ENCODE measurements around the gene TAS1R1. TPM values are rescaled to one million over a fixed set of nuclear protein-coding genes. Genes with fewer than 3 reads are reported as not detected.

Gene TAS1R1
- total RNA-seq, 1 donor from 2014 or later: not detected

DNA sequence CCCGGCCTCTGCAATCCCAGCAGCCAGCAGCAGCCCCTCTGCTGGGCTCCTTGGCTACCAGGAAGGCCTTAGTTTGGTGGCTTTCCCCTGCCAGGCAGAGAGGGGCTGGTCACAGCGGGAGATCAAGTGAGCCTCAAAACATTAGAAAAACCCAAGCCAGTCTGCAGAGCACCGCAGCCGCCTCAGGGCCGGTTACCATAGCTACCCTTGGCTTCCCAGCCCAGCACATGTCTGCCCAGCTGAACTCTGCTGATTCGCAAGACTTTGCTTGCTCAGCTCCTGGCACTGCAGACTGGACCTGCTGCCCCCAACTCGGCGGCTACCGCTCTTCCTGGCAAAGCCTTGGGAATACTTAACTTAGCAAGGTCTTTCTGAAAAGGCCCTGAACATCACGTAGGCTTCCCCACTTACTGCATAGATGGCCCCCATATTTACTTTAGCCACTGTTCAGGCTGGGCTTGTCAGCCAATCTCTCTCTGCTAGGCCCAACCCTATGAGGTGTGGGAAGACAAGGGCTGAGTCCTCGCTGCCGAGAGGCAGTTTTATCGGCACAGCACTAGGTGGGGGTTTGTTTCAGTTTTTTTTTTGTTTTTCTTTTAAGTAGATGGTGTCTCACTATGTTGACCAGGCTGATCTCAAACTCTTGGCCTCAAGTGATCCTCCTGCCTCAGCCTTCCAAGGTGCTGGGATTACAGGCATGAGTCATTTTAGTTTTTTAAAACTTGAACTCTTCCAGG lies 35.0 kb upstream of the TAS1R1 start:
- TF ChIP-seq, protein P1, sequence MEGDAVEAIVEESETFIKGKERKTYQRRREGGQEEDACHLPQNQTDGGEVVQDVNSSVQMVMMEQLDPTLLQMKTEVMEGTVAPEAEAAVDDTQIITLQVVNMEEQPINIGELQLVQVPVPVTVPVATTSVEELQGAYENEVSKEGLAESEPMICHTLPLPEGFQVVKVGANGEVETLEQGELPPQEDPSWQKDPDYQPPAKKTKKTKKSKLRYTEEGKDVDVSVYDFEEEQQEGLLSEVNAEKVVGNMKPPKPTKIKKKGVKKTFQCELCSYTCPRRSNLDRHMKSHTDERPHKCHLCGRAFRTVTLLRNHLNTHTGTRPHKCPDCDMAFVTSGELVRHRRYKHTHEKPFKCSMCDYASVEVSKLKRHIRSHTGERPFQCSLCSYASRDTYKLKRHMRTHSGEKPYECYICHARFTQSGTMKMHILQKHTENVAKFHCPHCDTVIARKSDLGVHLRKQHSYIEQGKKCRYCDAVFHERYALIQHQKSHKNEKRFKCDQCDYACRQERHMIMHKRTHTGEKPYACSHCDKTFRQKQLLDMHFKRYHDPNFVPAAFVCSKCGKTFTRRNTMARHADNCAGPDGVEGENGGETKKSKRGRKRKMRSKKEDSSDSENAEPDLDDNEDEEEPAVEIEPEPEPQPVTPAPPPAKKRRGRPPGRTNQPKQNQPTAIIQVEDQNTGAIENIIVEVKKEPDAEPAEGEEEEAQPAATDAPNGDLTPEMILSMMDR (conservative IDR thresholded peaks at IDR 0.05; ENCODE audit: low read depth, low read length): no peak
- H3K4me3 ChIP-seq (ENCODE audit: low read depth, low read length): no peak overlapping the region
- no peak for DNase-seq (ENCODE audit: low read depth)

DNA sequence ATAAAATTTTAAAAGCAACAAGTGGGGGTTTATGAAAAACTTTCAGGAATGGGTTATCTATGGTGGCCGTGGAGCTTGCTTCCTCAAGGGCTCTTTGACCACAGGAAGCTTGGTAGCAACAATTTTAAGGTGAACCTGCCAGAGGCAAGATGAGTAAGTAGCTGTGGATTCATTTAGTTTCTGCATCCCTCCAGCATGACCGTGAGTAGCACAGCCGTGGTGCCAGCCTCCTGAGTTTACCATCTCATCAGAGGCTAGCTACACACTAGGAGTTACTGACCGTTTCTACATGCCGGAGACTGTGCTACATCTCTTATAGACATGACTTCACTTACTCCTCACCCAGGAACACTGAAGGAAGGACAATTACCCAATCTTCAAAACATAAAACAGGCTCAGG lies 33.6 kb upstream of the TAS1R1 start:
- no peak overlapping the region for H3K4me3 ChIP-seq (ENCODE audit: low read depth, low read length)
- no peak for DNase-seq (ENCODE audit: low read depth)
- TF ChIP-seq, protein P1 (conservative IDR thresholded peaks at IDR 0.05; ENCODE audit: low read depth, low read length): no peak

DNA sequence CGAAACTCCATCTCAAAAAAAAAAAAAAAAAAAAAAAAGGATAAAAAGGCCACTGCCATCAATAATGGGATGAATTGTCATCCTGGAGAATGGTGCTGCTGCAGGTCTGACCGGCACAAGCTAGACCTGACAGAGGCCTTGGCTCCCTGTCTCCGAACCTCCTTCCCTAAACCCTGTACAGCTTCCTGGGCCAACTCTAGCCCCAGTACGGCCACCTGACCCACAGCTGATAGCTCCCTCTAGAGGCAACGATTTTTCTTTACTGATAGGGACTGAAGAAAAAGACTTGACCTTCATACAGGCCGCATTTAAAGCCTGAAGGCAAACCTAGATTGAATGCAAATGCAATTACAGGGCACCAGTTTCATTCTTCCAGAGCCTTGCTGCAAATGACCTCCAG lies 31.5 kb upstream of the TAS1R1 start:
- no peak overlapping the region for H3K4me3 ChIP-seq (ENCODE audit: low read depth, low read length)
- TF ChIP-seq, protein P1 (conservative IDR thresholded peaks at IDR 0.05; ENCODE audit: low read depth, low read length): peak; percentile 80
- no peak for DNase-seq (ENCODE audit: low read depth)

DNA sequence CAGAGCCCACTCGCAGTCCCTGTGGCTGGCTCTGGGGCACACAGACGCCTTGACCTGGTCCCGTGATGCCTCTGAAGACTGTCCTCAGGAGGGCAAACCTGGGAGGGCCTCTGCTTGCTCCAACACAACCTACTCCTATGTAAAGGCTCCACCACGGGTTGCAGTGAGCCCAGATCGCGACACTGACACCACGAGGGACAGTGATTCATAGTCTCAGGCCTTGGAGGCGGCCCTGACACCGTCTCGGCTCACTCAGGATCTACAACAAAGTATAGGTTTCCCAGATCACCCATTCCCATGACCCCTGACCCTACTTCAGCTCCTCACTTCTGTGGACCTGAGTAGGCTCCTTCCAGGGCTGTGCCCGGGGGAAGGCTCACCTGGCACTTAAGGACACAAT lies 28.8 kb upstream of the TAS1R1 start:
- TF ChIP-seq, protein P1 (conservative IDR thresholded peaks at IDR 0.05; ENCODE audit: low read depth, low read length): no peak
- no peak overlapping the region for H3K4me3 ChIP-seq (ENCODE audit: low read depth, low read length)
- no peak for DNase-seq (ENCODE audit: low read depth)

DNA sequence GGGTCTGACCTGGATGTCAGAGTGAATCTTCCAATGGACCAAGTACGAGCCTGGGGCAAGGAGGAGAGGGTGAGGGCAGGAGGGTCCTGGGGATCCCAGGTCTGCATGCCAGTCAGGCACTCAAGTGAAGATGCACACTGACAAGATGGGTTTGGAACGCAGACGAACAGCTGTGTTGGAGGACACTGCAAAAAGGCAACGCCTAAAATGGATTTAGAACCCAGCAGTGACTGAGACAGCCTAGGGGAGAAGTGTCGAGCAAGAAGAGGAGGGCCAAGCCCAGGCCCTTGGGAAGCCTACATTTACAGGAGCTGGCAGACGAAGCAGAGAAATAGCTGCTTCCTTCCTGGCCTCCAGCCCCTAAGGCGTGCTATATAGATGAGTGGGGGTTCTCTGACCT lies 26.6 kb upstream of the TAS1R1 start:
- TF ChIP-seq, protein P1 (conservative IDR thresholded peaks at IDR 0.05; ENCODE audit: low read depth, low read length): no peak
- no peak for DNase-seq (ENCODE audit: low read depth)

DNA sequence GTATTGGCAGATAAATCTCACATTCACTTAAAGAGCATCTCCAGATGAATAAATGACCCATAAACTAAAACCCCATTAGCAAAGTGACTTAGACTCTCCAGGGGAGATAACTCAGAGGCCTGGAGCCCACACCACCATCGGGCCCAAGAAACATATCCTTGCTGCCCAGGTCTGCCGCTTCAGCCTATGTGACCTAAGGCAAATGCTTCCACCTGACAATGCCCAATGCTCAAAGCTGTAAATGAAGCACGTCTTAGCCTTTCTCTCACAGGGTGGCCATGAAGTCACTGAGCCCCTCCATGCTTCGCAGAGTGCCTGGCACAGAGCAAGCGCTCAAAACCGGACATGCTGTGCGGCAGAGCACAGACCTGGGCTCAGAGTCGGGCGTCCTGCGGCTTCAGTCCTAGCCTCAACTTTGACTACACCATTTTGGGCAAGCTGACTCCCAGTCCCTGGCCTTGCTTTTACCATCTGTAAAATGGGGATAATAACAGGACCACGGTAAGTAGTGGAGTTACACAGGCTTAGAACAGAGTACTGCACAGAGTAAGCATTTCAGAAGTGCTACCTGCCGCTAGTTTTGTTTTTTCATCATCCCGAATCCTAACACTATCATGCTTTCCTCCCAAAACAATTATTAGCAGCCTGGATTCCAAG lies 24.5 kb upstream of the TAS1R1 start:
- TF ChIP-seq, protein P1 (conservative IDR thresholded peaks at IDR 0.05; ENCODE audit: low read depth, low read length): no peak
- no peak overlapping the region for H3K4me3 ChIP-seq (ENCODE audit: low read depth, low read length)
- DNase-seq (ENCODE audit: low read depth): no peak

More for the DNA sequence above, 26.6 kb upstream of the TAS1R1 start:
- no peak overlapping the region for H3K4me3 ChIP-seq (ENCODE audit: low read depth, low read length)

Measured in epithelial cell of proximal tubule (primary cell).